ENCODE data around the gene TEC.
"Not testable (repeated sequence)": the region's sequence is repeated elsewhere in the genome, so short reads cannot be mapped to it uniquely, and the experiment has no call there.

Gene TEC

GRCh38 chr4:48193921-48194468 lies 75.6 kb downstream of the TEC start:
- DNase-seq, result no peak

- DNase-seq, result no peak
Measured at GRCh38 chr4:48193096-48193836, 76.4 kb downstream of the TEC start.

- DNase-seq, result no peak
Measured at GRCh38 chr4:48191758-48192157, 77.9 kb downstream of the TEC start.

DNA sequence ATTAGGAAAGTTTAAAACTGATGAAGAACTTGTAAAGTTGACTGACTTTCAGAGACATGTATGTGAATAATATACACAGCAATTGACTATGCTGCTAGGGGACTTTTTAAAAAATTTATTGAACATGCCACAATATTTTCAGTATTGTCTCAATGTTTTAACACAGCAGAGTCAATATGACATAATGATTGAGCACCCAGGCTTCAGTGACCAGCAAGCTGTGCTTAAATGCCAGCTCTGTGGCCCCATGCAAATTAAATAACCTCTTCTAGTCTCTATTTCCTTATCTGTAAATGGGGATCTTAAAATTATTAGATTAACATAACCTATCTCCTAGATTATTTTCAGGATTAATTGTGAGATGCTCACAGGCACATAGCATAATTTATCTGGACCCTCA lies 78.8 kb downstream of the TEC start:
- no peak for DNase-seq

- no peak for DNase-seq
Measured at GRCh38 chr4:48189731-48190130, 79.9 kb downstream of the TEC start.

DNA sequence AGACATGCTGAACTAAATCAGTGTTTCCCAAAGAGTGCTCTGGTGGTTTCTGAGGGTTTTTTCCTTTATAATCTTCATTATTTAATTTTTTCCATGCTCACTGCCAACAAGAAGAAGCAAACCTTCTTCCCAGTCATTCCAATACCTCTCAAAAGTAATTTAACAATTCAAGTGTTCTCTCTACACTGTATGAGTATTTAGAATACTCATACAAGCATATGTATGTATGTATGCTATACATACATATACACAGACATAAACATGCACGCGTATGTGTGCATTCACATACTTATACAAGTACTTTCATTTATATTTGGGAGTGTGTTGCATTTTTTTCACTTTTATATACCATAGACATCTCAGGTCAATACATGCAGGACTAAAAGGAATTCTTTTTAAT lies 81.2 kb downstream of the TEC start:
- DNase-seq, result no peak

DNA sequence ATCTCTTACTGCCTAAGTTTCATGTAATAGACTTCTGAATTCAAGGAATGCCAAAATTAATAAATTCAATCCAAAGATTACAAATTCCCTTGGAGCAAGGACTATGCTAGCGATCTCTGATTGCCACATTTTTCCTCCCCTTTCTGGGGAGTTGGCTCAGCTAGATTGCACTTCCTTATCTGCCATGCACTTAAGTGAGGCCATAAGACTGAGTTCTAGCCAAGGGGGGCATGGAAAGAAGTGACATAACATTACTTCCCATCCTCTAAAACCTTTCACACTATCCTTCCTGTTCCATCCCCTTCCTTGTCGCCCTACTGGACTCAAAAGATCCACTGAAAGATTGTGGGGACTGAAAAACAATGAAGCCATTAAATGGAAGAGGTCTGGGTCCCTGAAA lies 81.8 kb downstream of the TEC start:
- no peak for DNase-seq

DNA sequence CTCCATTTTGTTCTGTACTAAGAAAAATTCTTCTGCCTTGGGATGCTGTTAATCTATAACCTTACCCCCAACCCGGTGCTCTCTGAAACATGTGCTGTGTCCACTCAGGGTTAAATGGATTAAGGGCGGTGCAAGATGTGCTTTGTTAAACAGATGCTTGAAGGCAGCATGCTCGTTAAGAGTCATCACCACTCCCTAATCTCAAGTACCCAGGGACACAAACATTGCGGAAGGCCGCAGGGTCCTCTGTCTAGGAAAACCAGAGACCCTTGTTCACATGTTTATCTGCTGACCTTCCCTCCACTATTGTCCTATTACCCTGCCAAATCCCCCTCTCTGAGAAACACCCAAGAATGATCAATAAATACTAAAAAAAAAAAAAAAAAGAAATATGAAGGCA lies 82.6 kb downstream of the TEC start:
- not testable (repeated sequence) for DNase-seq

GRCh38 chr4:48186394-48186793 lies 83.2 kb downstream of the TEC start:
- not testable (repeated sequence) for DNase-seq

- DNase-seq, result peak; percentile 13
Measured at GRCh38 chr4:48184882-48185281, 84.8 kb downstream of the TEC start.

- peak; percentile 19 for DNase-seq
Measured at GRCh38 chr4:48180234-48180633, 89.4 kb downstream of the TEC start.

DNA sequence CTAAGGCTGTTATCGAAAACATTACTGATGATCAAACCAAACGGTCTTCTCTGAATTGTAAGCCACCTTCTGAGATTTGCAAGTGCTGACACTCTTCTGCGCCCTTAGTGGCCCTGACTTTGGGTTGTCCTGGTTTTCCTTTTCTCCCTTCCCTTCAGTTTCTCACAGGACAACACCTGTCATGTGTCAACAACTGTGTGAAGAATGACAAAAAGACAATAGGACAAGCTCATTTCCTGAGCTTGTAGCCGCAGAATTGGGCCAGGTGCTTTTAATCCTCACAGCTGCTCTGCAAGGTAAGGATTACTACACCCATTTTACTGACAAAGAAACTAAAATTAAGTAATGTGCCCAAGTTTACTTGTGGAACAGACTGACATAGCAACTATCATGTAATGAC lies 90.7 kb downstream of the TEC start:
- DNase-seq, result no peak

DNA sequence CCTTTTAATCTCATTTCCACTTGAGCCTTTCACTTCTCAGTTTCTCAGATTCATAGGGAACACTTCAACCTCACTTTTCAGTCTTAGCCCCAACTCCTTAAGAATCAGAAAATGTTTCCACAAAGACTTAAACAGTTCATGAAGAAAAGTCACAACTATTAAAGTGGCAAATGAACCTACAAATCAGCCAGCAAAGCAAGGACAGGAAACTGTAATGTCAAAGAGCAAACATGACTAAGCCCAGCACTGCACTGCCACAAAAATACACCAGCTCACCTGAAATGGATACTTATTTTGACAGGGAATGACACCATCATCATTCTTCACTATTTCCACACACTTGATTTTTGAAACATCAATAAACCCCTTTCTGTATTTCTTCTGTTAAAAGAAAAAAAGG lies 93.8 kb downstream of the TEC start:
- peak; percentile 18 for DNase-seq

DNA sequence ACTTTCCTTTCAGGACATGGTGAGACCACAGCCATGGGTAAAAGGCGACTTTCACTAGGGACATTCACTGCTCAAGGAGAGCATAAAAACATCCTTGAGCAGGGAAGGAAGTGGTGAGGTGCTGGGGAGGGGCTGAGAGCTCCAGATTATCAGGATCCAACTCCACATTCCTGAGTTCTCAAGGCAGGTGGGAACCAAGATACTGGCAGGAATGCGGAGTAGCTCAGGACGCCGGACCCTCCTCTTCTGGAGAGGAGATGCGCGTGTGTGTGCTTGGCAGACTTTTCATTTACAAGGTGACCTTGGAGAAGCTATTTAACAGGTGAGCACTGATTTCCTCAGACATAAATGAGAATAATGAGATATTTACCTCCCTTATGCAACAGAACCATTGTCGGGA lies 94.3 kb downstream of the TEC start:
- DNase-seq, result no peak

DNA sequence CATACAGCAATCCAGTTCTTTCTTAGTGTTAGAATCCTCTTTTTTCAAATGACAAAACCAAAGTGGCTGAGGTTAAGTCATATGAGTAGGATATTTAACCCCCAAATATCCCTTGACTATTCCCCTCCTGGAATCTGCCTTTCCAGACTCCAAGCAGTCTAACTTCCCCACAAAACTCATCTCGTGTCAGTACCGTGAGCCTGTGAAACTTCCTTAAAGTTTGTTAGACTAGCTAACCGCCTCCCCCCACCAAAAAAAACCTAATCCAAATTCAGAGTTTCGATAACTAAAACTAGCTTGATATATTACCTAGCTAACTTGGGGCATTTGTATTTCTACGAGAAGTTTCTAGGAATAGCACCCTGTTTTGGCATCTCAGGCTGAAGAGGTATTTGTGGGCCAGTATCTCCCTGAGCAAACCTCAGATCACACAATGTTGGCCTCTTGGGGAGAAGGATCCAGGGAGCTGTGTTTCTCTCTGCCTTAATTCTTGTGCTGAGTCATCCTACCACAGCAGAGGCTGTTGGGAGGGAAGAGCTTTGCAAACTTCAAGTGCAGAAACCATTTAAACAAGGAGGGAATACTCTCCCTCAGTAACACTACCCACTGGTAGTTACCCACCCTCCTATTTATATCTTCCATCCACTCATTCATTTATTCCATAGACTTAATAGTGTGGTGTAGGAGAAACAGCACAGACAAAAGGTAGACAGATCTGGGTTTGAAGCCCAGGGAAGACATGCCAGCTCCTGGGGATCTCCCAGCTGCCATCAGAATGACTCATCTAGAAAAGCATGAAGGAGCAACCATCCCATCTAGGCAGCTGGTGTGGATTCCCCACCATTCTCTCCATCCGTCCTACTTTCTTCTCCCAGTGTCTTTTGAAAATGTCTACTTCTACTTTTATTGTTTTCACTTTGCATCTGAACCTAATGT lies 96.3 kb downstream of the TEC start:
- peak; percentile 75 for DNase-seq

GRCh38 chr4:48172651-48173050 lies 97.0 kb downstream of the TEC start:
- DNase-seq, result no peak

- no peak for DNase-seq
Measured at GRCh38 chr4:48169636-48170035, 100.0 kb downstream of the TEC start.

DNA sequence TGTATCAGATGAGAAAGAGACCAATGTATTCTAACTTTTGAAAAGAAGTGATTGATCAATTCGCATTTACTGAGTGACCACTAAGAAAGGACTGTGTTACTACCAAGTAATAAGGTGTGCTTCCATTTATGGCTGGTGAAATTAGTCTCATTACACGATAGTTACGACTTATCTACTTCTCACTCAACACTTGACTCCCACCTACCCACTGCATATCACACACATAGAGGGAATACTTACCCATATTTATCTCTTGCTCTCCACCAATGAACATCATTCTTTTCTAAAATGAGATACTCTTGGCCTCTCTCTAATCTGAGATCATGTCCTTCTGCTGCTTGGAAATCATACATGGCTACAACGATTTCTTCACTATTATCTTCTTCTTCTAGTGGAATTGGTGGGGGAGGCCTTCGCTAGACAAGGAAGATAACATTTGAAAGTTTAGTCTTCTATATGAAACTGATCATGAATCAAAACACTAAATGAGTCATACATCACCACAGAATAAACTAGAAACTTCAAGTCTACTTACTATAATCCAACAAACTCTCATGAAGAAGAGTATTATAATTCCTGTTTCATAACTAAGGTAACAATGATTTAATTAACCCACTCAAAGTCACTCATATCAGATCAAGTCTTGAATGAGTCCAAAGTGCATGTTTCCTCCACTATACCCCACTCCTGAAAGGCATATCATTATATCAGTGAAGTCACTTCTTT lies 101.9 kb downstream of the TEC start:
- DNase-seq, result no peak

- DNase-seq, result not testable (repeated sequence)
Measured at GRCh38 chr4:48164561-48164960, 105.1 kb downstream of the TEC start.

DNA sequence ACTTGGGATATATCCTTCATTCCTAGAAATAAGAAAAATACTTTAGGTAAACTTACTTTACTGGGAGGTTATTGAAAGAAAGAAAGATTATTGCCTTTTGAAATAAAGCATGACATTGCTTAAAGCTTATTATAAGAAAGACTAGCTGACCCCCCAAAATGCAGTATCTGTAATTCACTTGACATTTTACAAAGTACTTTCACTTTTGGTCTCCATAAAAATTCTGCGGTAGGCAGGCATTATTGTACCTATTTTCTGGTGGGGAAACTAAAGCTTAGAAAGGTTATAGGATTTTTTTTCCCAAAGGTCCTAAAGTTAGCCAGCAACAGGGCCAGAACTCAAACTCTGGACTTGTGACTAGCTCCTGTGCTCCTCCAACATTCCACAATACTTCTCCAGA lies 105.9 kb downstream of the TEC start:
- no peak for DNase-seq

- peak; percentile 63 for DNase-seq
Measured at GRCh38 chr4:48162162-48162561, 107.5 kb downstream of the TEC start.

DNA sequence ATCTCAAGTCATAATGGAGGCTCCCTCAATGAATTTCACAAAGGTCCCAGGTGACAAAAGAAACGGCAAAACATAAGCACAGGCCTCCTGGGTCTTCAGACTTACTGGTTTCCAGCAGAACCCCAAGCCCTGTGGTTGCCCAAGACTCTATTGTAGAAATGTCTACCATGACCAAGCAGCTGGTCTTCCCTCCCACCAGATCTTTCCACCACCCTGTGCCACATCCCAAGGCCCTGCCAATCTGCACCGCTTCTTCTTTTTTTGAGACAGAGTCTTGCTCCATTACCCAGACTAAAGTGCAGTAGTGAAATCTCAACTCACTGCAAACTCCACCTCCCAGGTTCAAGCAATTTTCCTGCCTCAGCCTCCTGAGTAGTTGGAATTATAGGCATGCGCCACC lies 112.4 kb downstream of the TEC start:
- no peak for DNase-seq

DNA sequence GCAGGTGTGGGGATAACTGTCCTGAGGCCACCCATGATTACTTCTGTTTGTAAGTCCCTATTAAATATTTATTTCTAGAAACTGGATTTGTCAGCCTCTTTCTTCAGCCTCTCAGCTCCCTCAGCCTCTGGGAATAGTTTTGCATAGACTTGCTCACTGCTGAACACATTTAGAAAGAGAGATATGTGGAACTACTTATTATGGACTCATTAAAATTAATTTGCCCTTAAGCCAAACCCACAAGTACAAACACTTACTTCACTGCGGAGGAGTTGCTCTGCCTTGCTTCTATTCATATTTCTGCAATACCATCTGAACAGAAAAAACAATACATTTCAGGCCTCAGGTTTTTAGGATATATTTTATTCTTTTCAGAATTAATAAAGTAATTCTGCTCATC lies 113.2 kb downstream of the TEC start:
- DNase-seq, result no peak
